Panc1 (cell line): ENCODE data around the gene YPEL1. TPM values are rescaled to one million over a fixed set of nuclear protein-coding genes. Genes with fewer than 3 reads are reported as not detected.

Source experiments
- ATAC-seq: fragments of 200-7000 bp; cut with Tn5 transposase; 2 replicates; pipeline ENCODE4 v1.9.1; 2020; ENCODE audit warnings: mild to moderate bottlenecking, moderate library complexity
- BruUV-seq: library from RNA; stranded (reverse); fragments of 400-500 nt; replicated peaks from 2 replicates; lab custom pipeline; 2021; lab: Mats Ljungman, UMichigan
- CTCF ChIA-PET: fragments of 300-600 bp; sonication (Branson Sonifier 250); formaldehyde crosslinking; loops from one replicate; lab custom pipeline; 2022; ENCODE audit warnings: antibody characterized with exemption; lab: Charles Lee
- POLR2A ChIA-PET: fragments of 300-600 bp; sonication (Branson Sonifier 250); formaldehyde crosslinking; loops from one replicate; lab custom pipeline; 2022; ENCODE audit warnings: antibody characterized with exemption; lab: Charles Lee
- DNase-seq: peaks from one replicate; pipeline ENCODE4 v3.0.0-alpha.2; 2010; ENCODE audit warnings: low read depth, low spot score
- H3K27ac ChIP-seq: 2 replicates; pipeline ENCODE4 v1.5.1; 2011; ENCODE audit warnings: mild to moderate bottlenecking, low read length, inconsistent platforms
- H3K27me3 ChIP-seq: fragments of 200-500 bp; sonication (Bioruptor generic); 2 replicates; pipeline ENCODE4 v1.6.0; 2014; ENCODE audit warnings: low read length, inconsistent platforms; ENCODE audit not compliant: control insufficient read depth, insufficient read depth
- H3K36me3 ChIP-seq: fragments of 200-500 bp; sonication (Bioruptor generic); 2 replicates; pipeline ENCODE4 v1.5.1; 2014; ENCODE audit warnings: inconsistent platforms, mild to moderate bottlenecking, low read length, moderate library complexity; ENCODE audit not compliant: control insufficient read depth, insufficient read depth
- H3K4me1 ChIP-seq: 2 replicates; pipeline ENCODE4 v1.5.1; 2011; ENCODE audit warnings: inconsistent platforms, mild to moderate bottlenecking, low read length, moderate library complexity; ENCODE audit not compliant: control insufficient read depth, insufficient read depth
- H3K4me3 ChIP-seq, 2 experiments: 2 replicates each; pipeline ENCODE4 v1.5.1; 2011 to 2012; ENCODE audit warnings: low read depth in 2 of 2, low read length in 2 of 2, mild to moderate bottlenecking in 2 of 2, inconsistent platforms in 1 of 2, moderate library complexity in 1 of 2
- H3K9me3 ChIP-seq: fragments of 200-500 bp; sonication (Bioruptor generic); 2 replicates; pipeline ENCODE4 v1.5.1; 2014; ENCODE audit warnings: low read depth, mild to moderate bottlenecking, inconsistent platforms, low read length, moderate library complexity; ENCODE audit not compliant: control insufficient read depth, insufficient read depth
- POLR2AphosphoS5 ChIP-seq: IDR thresholded peaks from 2 replicates; pipeline ENCODE4 v1.6.1; 2012; ENCODE audit warnings: mild to moderate bottlenecking, low read depth, low read length, moderate library complexity
- SIN3A ChIP-seq: IDR thresholded peaks from 2 replicates; pipeline ENCODE4 v1.6.1; 2012; ENCODE audit warnings: low read depth, mild to moderate bottlenecking, low read length, moderate library complexity, borderline replicate concordance; ENCODE audit not compliant: insufficient read depth
- TCF7L2 ChIP-seq: IDR thresholded peaks from 2 replicates; pipeline ENCODE4 v1.6.1; 2011; ENCODE audit warnings: mild to moderate bottlenecking, low read depth, low read length, inconsistent platforms
- in situ Hi-C: cut with HindIII; loops from 2 replicates; pipeline ENCODE4 v1.10.0; 2016; ENCODE audit warnings: low sequenced_read_pairs, low pct_unique_long_range_greater_than_20kb
- intact Hi-C: fragments of 100-400 bp; cut with micrococcal nuclease; formaldehyde crosslinking; loops from one replicate; pipeline ENCODE4 v1.10.0; 2022; ENCODE audit not compliant: unreplicated experiment
- total RNA-seq: library from RNA; stranded (reverse); gene quantifications from one replicate; pipeline ENCODE4 v1.2.1, GENCODE V29; 2021; ENCODE audit not compliant: unreplicated experiment
- TF ChIP-seq, protein P1 (sequence below), 2 experiments: IDR thresholded peaks; 2 replicates each; pipeline ENCODE4 v1.6.1; 2011 to 2012; ENCODE audit warnings: low read depth in 2 of 2, control low read depth in 1 of 2, low read length in 1 of 2, mild to moderate bottlenecking in 1 of 2, moderate library complexity in 1 of 2; ENCODE audit not compliant: insufficient read depth in 1 of 2
- TF ChIP-seq, protein P2 (sequence below): fragments of 450-650 bp; IDR thresholded peaks from 2 replicates; pipeline ENCODE4 v1.5.1; 2017; ENCODE audit warnings: mild to moderate bottlenecking

The YPEL1 gene
- total RNA-seq, 1 experiment from 2014 or later, result 4.0 TPM

DNA sequence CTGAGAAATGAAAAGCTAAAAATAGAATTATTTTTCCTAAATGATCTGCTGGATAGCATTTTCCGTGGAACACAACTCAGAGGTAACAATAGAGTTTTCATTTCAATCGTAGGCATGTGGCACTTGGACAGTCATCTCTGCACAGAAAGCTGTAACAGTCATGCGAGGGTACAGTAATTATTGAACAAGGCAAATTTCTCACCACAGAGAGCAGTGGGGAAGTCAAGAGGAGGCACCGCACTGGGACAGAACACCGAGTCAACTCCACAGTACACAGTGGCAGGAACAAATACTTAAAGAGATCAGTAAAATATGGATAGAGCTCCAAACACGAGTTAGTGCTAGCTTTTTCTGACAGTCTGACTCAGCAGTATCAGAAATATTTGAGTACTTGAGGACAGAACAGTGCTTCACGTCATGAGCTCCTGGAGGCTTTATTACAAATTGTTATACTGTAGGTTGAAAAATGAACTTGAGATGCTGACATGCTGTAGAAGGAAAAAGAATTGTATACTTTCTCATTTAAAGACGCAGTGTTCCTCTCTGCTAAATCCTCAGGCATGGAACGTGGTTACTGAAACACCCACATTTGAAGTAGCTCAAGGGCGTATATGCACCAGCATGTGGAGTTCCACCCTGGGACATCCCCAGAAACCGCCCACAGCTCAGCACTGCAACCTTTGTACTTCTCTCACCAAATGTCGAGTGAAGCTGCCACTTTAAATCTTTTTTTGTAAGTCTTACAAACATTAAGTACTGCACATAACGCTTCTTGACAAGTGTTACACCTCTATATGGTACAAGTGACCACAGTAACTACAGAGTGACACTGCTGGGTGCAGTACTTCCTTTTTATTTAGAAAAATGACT is 27.4 kb upstream of the YPEL1 start:
- TF ChIP-seq, protein P1, sequence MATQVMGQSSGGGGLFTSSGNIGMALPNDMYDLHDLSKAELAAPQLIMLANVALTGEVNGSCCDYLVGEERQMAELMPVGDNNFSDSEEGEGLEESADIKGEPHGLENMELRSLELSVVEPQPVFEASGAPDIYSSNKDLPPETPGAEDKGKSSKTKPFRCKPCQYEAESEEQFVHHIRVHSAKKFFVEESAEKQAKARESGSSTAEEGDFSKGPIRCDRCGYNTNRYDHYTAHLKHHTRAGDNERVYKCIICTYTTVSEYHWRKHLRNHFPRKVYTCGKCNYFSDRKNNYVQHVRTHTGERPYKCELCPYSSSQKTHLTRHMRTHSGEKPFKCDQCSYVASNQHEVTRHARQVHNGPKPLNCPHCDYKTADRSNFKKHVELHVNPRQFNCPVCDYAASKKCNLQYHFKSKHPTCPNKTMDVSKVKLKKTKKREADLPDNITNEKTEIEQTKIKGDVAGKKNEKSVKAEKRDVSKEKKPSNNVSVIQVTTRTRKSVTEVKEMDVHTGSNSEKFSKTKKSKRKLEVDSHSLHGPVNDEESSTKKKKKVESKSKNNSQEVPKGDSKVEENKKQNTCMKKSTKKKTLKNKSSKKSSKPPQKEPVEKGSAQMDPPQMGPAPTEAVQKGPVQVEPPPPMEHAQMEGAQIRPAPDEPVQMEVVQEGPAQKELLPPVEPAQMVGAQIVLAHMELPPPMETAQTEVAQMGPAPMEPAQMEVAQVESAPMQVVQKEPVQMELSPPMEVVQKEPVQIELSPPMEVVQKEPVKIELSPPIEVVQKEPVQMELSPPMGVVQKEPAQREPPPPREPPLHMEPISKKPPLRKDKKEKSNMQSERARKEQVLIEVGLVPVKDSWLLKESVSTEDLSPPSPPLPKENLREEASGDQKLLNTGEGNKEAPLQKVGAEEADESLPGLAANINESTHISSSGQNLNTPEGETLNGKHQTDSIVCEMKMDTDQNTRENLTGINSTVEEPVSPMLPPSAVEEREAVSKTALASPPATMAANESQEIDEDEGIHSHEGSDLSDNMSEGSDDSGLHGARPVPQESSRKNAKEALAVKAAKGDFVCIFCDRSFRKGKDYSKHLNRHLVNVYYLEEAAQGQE (IDR thresholded peaks at IDR 0.05; ENCODE audit: insufficient read depth in 1 of 2, low read depth in 2 of 2, low read length in 1 of 2), result no peak
- TF ChIP-seq SIN3A (no peak), POLR2AphosphoS5 (no peak), TCF7L2 (no peak)
- TF ChIP-seq, protein P2, sequence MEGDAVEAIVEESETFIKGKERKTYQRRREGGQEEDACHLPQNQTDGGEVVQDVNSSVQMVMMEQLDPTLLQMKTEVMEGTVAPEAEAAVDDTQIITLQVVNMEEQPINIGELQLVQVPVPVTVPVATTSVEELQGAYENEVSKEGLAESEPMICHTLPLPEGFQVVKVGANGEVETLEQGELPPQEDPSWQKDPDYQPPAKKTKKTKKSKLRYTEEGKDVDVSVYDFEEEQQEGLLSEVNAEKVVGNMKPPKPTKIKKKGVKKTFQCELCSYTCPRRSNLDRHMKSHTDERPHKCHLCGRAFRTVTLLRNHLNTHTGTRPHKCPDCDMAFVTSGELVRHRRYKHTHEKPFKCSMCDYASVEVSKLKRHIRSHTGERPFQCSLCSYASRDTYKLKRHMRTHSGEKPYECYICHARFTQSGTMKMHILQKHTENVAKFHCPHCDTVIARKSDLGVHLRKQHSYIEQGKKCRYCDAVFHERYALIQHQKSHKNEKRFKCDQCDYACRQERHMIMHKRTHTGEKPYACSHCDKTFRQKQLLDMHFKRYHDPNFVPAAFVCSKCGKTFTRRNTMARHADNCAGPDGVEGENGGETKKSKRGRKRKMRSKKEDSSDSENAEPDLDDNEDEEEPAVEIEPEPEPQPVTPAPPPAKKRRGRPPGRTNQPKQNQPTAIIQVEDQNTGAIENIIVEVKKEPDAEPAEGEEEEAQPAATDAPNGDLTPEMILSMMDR, result no peak
- Histone ChIP-seq H3K27ac (no peak overlapping the region), H3K27me3 (no peaks in the 10 kb centered on the region), H3K36me3 (no peaks in the 10 kb centered on the region; the same call in 1 of the 2 replicates), H3K4me1 (no peaks in the 10 kb centered on the region), H3K4me3 (no peak overlapping the region), H3K9me3 (no peaks in the 10 kb centered on the region)
- BruUV-seq, result no TSS peak
- DNase-seq (no peak), ATAC-seq (no peak)
- intact Hi-C loops (no loop called here), in situ Hi-C loops (no loop called here)
- ChIA-PET POLR2A (no interaction called here), CTCF (no interaction called here)

DNA sequence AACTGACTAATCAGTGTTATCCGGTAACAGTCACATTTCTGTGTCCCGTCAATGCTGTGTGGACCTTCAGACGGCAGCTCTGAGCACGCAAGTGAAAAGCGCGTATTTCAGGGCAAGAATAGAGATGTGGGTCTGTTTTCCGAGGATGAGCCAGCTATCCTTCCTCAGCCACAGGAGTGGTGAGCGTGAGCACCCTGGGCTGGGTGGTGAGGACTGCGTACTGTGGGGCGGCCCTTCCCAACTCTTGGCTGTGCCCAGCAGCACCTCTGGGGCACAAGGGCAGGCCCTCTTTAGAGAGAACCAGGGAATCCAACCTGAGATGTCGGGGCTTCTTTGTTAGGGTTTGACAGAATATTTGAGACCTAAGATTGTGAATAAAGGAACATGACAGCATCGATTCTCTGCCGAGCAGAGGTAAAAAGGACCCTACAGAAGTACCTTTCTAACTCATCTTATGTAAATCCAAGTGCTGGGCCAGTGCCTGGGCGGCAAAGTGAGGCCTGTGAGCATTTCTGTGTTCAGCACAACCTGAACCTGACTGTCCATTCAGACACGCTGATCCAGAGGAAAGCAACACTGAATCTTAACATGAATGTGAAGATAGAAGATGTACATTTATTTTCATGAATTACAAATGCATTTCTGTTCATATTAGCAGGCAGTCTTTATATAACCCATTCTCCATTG is 26.5 kb upstream of the YPEL1 start:
- POLR2A ChIA-PET, result no interaction called here
- Histone ChIP-seq H3K4me3 (no peak overlapping the region), H3K27me3 (no peaks in the 10 kb centered on the region), H3K4me1 (no peaks in the 10 kb centered on the region), H3K9me3 (no peaks in the 10 kb centered on the region), H3K36me3 (no peaks in the 10 kb centered on the region; the same call in 1 of the 2 replicates), H3K27ac (no peak overlapping the region)
- in situ Hi-C loops, result no loop called here
- ATAC-seq, result no peak
- DNase-seq, result no peak
- TF ChIP-seq POLR2AphosphoS5 (no peak), SIN3A (no peak), TCF7L2 (no peak)
- TF ChIP-seq, protein P1 (IDR thresholded peaks at IDR 0.05; ENCODE audit: insufficient read depth in 1 of 2, low read depth in 2 of 2, low read length in 1 of 2), result no peak
- TF ChIP-seq, protein P2, result no peak
- intact Hi-C loops, result no loop called here
- BruUV-seq, result no TSS peak
- CTCF ChIA-PET, result no interaction called here
